Measurements from ENCODE around the gene APPL2.

GRCh38 chr12:105223352-105223845 lies 12.6 kb downstream of the APPL2 start:
- TF ChIP-seq CTCF (IDR thresholded peaks at IDR 0.05) (no peak), EP300 (IDR thresholded peaks at IDR 0.05) (no peak), POLR2A (IDR thresholded peaks at IDR 0.05) (no peak), POLR2AphosphoS5 (IDR thresholded peaks at IDR 0.05) (no peak)

All from stomach (tissue), 4 donors.